ENCODE measurements around the gene PPP2R1B. TPM values are rescaled to one million over a fixed set of nuclear protein-coding genes. Genes with fewer than 3 reads are reported as not detected.

The PPP2R1B gene
- total RNA-seq: 10 to 100 TPM; 56.2 to 72.3 TPM

DNA sequence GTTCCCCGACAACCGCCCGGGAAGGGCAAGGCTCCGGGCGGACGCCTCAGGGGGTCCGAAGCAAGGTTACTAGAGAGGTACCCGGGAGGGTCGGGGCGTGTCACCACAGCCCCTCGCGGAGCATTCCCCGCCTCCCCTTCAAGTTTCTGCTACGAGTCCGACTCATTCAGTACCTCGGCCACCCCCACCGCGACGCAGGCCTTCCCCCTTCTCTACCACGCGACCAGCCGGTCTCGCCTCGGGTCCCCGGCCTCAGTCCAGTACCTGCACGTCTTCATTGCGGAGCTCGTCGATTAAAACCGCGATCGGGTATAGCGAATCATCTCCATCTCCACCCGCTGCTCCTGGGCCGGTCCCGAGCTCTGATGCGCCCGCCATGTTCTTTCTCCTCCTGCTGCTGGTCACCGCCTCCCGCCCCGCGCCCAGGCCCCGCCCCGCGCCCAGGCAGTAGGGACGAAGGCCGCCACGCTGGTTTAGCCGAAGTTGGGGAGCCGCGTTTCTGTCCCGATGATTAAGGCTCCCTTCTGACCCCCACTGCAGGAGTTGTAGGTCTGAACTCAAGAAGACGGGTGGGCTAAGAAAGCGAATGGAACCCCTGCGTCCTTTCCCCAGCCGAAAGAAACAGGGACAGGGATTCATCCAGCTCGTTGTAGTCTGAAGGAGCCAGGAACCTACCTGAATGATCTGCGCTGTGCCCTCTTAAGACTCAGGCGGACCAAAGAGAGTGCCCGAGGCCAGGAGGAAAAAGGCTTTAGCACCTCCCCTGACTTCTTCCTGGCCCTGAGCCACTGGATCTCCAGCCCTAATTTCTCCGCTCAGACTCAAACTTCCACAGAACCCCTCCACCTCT is at the start of gene PPP2R1B:
Gene PPP2R1B, minus strand, starts transcription at position 406 of the 850 bp plus-strand sequence. Its CDS starts 28 bp downstream, at position 378.
- H3K27ac Mint-ChIP-seq: peak within 1 kb of the TSS; percentile 55 to 76

DNA sequence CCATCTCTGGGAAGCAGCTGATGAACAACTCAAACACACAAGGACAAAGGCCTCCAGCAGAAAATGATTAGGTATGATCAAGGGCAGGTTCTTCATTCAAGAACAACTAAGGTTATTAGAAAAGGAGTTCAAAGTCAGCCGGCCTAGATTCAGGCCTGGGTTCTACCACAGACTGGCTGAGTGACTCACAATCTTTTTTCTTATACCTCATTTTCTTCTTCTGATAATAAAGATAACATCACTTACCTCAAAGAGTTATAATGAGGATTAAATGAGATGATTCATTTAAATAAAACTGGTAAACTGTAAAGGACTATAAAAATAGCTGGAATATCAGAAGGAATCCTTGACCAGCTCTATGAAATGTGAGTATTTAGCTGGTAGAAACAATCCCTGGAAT is 49.3 kb upstream of the PPP2R1B start:
- Mint-ChIP-seq H3K27me3 (no peaks in the 10 kb centered on the region), H3K4me1 (ENCODE audit: low read depth in 2 of 2) (no peaks in the 10 kb centered on the region), H3K4me3 (no peak overlapping the region), H3K27ac (no peak overlapping the region), H3K36me3 (no peaks in the 10 kb centered on the region), H3K9me3 (no peaks in the 10 kb centered on the region)
- no peak for ATAC-seq
- no peak for DNase-seq (ENCODE audit: low spot score)

More for the DNA sequence above, at the start of gene PPP2R1B:
- ATAC-seq: peak; percentile 98
- Mint-ChIP-seq H3K4me1 (ENCODE audit: low read depth in 2 of 2) (peaks cover 28 to 38% of the 10 kb centered on the region in 2 donors), H3K9me3 (no peaks in the 10 kb centered on the region), H3K27me3 (no peaks in the 10 kb centered on the region), H3K36me3 (peaks cover 23% of the 10 kb centered on the region), H3K4me3 (peak within 1 kb of the TSS; percentile 95)
- peak; percentile 73 for DNase-seq (ENCODE audit: low spot score)

- ATAC-seq: no peak
- no peaks in the 10 kb centered on the region for H3K4me1 Mint-ChIP-seq (ENCODE audit: low read depth in 2 of 2)
- H3K27ac Mint-ChIP-seq: no peak overlapping the region
Observed at GRCh38 chr11:111814557-111815320, 48.5 kb upstream of the PPP2R1B start.

GRCh38 chr11:111814106-111814505 is 47.9 kb upstream of the PPP2R1B start:
- Mint-ChIP-seq H3K4me3 (no peak overlapping the region), H3K36me3 (no peaks in the 10 kb centered on the region), H3K27ac (no peak overlapping the region), H3K4me1 (ENCODE audit: low read depth in 2 of 2) (no peaks in the 10 kb centered on the region), H3K27me3 (no peaks in the 10 kb centered on the region), H3K9me3 (no peaks in the 10 kb centered on the region)
- DNase-seq (ENCODE audit: low spot score): no peak
- ATAC-seq: no peak

More at GRCh38 chr11:111814557-111815320, 48.5 kb upstream of the PPP2R1B start:
- DNase-seq (ENCODE audit: low spot score): no peak
- H3K9me3 Mint-ChIP-seq: no peaks in the 10 kb centered on the region
- no peak overlapping the region for H3K4me3 Mint-ChIP-seq
- H3K36me3 Mint-ChIP-seq: no peaks in the 10 kb centered on the region
- no peaks in the 10 kb centered on the region for H3K27me3 Mint-ChIP-seq

GRCh38 chr11:111812211-111812610 is 46.0 kb upstream of the PPP2R1B start:
- Mint-ChIP-seq H3K36me3 (peaks cover 9% of the 10 kb centered on the region), H3K27ac (no peak overlapping the region), H3K27me3 (no peaks in the 10 kb centered on the region), H3K4me1 (ENCODE audit: low read depth in 2 of 2) (no peaks in the 10 kb centered on the region), H3K4me3 (no peak overlapping the region), H3K9me3 (no peaks in the 10 kb centered on the region)
- DNase-seq (ENCODE audit: low spot score): no peak
- no peak for ATAC-seq

GRCh38 chr11:111811445-111811844 is 45.3 kb upstream of the PPP2R1B start:
- H3K27me3 Mint-ChIP-seq: no peaks in the 10 kb centered on the region
- DNase-seq (ENCODE audit: low spot score) (no peak), ATAC-seq (no peak)
- H3K4me3 Mint-ChIP-seq: no peak overlapping the region
- peaks cover 17% of the 10 kb centered on the region for H3K36me3 Mint-ChIP-seq
- no peaks in the 10 kb centered on the region for H3K4me1 Mint-ChIP-seq (ENCODE audit: low read depth in 2 of 2)
- no peaks in the 10 kb centered on the region for H3K9me3 Mint-ChIP-seq
- no peak overlapping the region for H3K27ac Mint-ChIP-seq

DNA sequence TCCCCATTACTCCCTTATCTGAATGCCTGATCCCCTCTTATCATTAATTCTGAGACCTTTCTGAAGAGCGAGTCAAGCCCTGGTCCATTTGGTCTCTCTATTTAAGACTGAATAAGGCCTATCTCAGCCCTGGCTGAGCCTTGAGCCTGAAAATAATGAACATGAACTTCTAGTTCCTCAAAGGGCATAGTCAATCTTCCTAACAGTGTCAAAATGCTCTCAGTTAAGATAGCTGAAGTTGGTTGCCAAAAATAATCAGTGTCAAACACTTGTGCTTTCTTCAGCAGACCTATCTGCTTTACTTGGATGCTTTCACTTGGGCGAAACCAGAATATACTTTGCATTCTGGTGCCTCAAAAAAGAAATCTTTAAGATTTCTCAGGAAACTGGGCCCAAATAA is 42.6 kb upstream of the PPP2R1B start:
- Mint-ChIP-seq H3K36me3 (peaks cover 20% of the 10 kb centered on the region), H3K27ac (peak overlapping the region in 1 of 2 donors; percentile 9), H3K27me3 (no peaks in the 10 kb centered on the region), H3K4me3 (no peak overlapping the region), H3K9me3 (no peaks in the 10 kb centered on the region), H3K4me1 (ENCODE audit: low read depth in 2 of 2) (no peaks in the 10 kb centered on the region)
- DNase-seq (ENCODE audit: low spot score) (no peak), ATAC-seq (no peak)

- DNase-seq (ENCODE audit: low spot score): no peak
- Mint-ChIP-seq H3K9me3 (no peaks in the 10 kb centered on the region), H3K4me1 (ENCODE audit: low read depth in 2 of 2) (no peaks in the 10 kb centered on the region), H3K27me3 (no peaks in the 10 kb centered on the region), H3K27ac (peak overlapping the region in 1 of 2 donors; percentile 9), H3K4me3 (no peak overlapping the region), H3K36me3 (peaks cover 20% of the 10 kb centered on the region)
- ATAC-seq: no peak
Observed at GRCh38 chr11:111808063-111808588, 41.9 kb upstream of the PPP2R1B start.

DNA sequence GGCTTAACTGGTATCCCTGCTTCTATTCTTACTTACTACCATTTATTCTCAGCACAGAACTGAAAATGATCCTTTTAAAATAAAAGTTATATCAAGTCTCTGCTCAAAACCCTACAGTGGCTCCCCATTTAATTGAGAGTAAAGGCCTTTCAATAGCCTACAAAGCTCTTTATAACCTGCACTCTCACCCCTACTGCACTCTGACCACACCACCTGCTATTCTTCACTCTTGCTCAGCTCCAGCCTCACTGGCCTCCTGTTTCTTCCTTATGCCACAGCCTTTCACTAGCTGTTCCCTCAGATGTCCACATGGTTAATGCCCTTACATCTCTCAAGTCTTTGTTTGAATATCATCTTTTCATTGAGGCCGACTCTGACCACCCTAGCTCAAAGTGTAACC is 40.9 kb upstream of the PPP2R1B start:
- DNase-seq (ENCODE audit: low spot score) (no peak), ATAC-seq (no peak)
- Mint-ChIP-seq H3K4me3 (no peak overlapping the region), H3K4me1 (ENCODE audit: low read depth in 2 of 2) (peaks cover 0 to 1% of the 10 kb centered on the region in 2 donors), H3K27me3 (no peaks in the 10 kb centered on the region), H3K9me3 (no peaks in the 10 kb centered on the region), H3K27ac (no peak overlapping the region), H3K36me3 (peaks cover 25% of the 10 kb centered on the region)

- Mint-ChIP-seq H3K4me1 (ENCODE audit: low read depth in 2 of 2) (peaks cover 5 to 6% of the 10 kb centered on the region in 2 donors), H3K9me3 (no peaks in the 10 kb centered on the region), H3K4me3 (no peak overlapping the region), H3K27ac (no peak overlapping the region), H3K36me3 (peaks cover 9% of the 10 kb centered on the region), H3K27me3 (no peaks in the 10 kb centered on the region)
- ATAC-seq: no peak
- DNase-seq (ENCODE audit: low spot score): no peak
Observed at GRCh38 chr11:111801135-111801534, 34.9 kb upstream of the PPP2R1B start.

DNA sequence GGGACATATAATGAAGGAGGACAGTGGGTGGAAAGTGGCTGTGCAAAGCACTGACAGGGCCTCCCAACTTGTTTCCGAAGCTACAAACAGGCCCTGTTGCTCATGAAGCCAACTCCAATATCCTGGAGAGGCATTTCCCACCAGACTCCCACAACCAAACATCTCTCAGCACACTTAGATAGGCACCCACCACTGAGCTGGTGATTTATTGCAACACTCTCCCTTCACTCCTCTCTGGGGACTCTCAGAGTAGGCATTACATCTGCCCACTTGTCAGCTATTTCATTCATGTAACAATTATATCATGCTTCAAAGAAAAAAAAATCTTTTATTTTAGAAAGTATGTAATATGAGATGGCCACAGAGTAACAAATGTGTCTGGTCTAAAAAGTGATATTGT is 32.1 kb upstream of the PPP2R1B start:
- no peak overlapping the region for H3K27ac Mint-ChIP-seq
- no peaks in the 10 kb centered on the region for H3K27me3 Mint-ChIP-seq
- peaks cover 9% of the 10 kb centered on the region for H3K36me3 Mint-ChIP-seq
- H3K4me1 Mint-ChIP-seq (ENCODE audit: low read depth in 2 of 2): peaks cover 5 to 6% of the 10 kb centered on the region in 2 donors
- DNase-seq (ENCODE audit: low spot score) (no peak), ATAC-seq (no peak)
- H3K9me3 Mint-ChIP-seq: no peaks in the 10 kb centered on the region
- no peak overlapping the region for H3K4me3 Mint-ChIP-seq

- ATAC-seq (no peak), DNase-seq (ENCODE audit: low spot score) (no peak)
- peaks cover 5% of the 10 kb centered on the region for H3K36me3 Mint-ChIP-seq
- H3K27ac Mint-ChIP-seq: no peak overlapping the region
- no peak overlapping the region for H3K4me3 Mint-ChIP-seq
- H3K27me3 Mint-ChIP-seq: no peaks in the 10 kb centered on the region
- peaks cover 4 to 6% of the 10 kb centered on the region in 2 donors for H3K4me1 Mint-ChIP-seq (ENCODE audit: low read depth in 2 of 2)
- H3K9me3 Mint-ChIP-seq: no peaks in the 10 kb centered on the region
Observed at GRCh38 chr11:111797145-111797581, 31.0 kb upstream of the PPP2R1B start.

- Mint-ChIP-seq H3K4me3 (no peak overlapping the region), H3K9me3 (no peaks in the 10 kb centered on the region), H3K36me3 (no peaks in the 10 kb centered on the region), H3K27ac (no peak overlapping the region), H3K4me1 (ENCODE audit: low read depth in 2 of 2) (peaks cover 0 to 6% of the 10 kb centered on the region in 2 donors), H3K27me3 (no peaks in the 10 kb centered on the region)
- ATAC-seq (no peak), DNase-seq (ENCODE audit: low spot score) (no peak)
Observed at GRCh38 chr11:111796696-111797095, 30.5 kb upstream of the PPP2R1B start.
